ENCODE results near the gene LDHAL6B. TPM values are rescaled to one million over a fixed set of nuclear protein-coding genes. Genes with fewer than 3 reads are reported as not detected.

LDHAL6B gene
- total RNA-seq, 1 donor from 2014 or later, result not detected

GRCh38 chr15:59177317-59177660 lies 29.4 kb upstream of the LDHAL6B start:
- Histone ChIP-seq H3K36me3 (ENCODE audit: insufficient read depth, low read length) (peaks cover 18% of the 10 kb centered on the region), H3K27me3 (ENCODE audit: insufficient read depth, low read length) (no peaks in the 10 kb centered on the region), H3K4me3 (ENCODE audit: insufficient read depth, low read depth, low read length) (no peak overlapping the region), H3K9ac (ENCODE audit: low read length) (no peak overlapping the region), H2AFZ (ENCODE audit: low read depth, low read length) (no peak overlapping the region), H3K4me2 (ENCODE audit: low read length) (no peak overlapping the region), H3K27ac (ENCODE audit: low read depth, low read length) (no peak overlapping the region), H4K20me1 (ENCODE audit: insufficient read depth, low read length) (no peaks in the 10 kb centered on the region), H3K4me1 (ENCODE audit: insufficient read depth, low read length) (peaks cover 29% of the 10 kb centered on the region), H3K9me3 (ENCODE audit: insufficient read depth, low read depth, low read length) (no peaks in the 10 kb centered on the region), H3K79me2 (ENCODE audit: insufficient read depth, low read length) (no peaks in the 10 kb centered on the region)
- FAIRE-seq, result no peak
- no peak for DNase-seq (ENCODE audit: low read depth)
- Mint-ChIP-seq H3K4me1 (ENCODE audit: low read depth, unreplicated experiment) (peaks cover 10% of the 10 kb centered on the region), H3K27me3 (ENCODE audit: low read depth, unreplicated experiment) (no peaks in the 10 kb centered on the region), H3K9me3 (ENCODE audit: unreplicated experiment) (peaks cover 2% of the 10 kb centered on the region), H3K4me3 (ENCODE audit: unreplicated experiment) (no peak overlapping the region), H3K36me3 (ENCODE audit: low read depth, unreplicated experiment) (peaks cover 28% of the 10 kb centered on the region), H3K27ac (ENCODE audit: unreplicated experiment) (no peak overlapping the region)
- TF ChIP-seq CTCF (IDR thresholded peaks at IDR 0.05; ENCODE audit: insufficient read depth, low read depth, low read length) (no peak), EZH2 (IDR thresholded peaks at IDR 0.05; ENCODE audit: insufficient read depth, low read length) (no peak)

GRCh38 chr15:59178151-59178695 lies 28.4 kb upstream of the LDHAL6B start:
- no peak overlapping the region for H3K9ac ChIP-seq (ENCODE audit: low read length)
- H3K36me3 ChIP-seq (ENCODE audit: insufficient read depth, low read length), result peaks cover 14% of the 10 kb centered on the region
- Mint-ChIP-seq H3K27me3 (ENCODE audit: low read depth, unreplicated experiment) (no peaks in the 10 kb centered on the region), H3K4me3 (ENCODE audit: unreplicated experiment) (peak overlapping the region; percentile 30), H3K36me3 (ENCODE audit: low read depth, unreplicated experiment) (peaks cover 34% of the 10 kb centered on the region), H3K27ac (ENCODE audit: unreplicated experiment) (no peak overlapping the region), H3K4me1 (ENCODE audit: low read depth, unreplicated experiment) (peaks cover 10% of the 10 kb centered on the region), H3K9me3 (ENCODE audit: unreplicated experiment) (peaks cover 2% of the 10 kb centered on the region)
- no peak for FAIRE-seq
- H3K4me2 ChIP-seq (ENCODE audit: low read length), result no peak overlapping the region
- no peaks in the 10 kb centered on the region for H3K9me3 ChIP-seq (ENCODE audit: insufficient read depth, low read depth, low read length)
- H4K20me1 ChIP-seq (ENCODE audit: insufficient read depth, low read length), result no peaks in the 10 kb centered on the region
- H3K4me3 ChIP-seq (ENCODE audit: insufficient read depth, low read depth, low read length), result no peak overlapping the region
- no peaks in the 10 kb centered on the region for H3K79me2 ChIP-seq (ENCODE audit: insufficient read depth, low read length)
- no peak for TF ChIP-seq EZH2 (IDR thresholded peaks at IDR 0.05; ENCODE audit: insufficient read depth, low read length)
- TF ChIP-seq CTCF (IDR thresholded peaks at IDR 0.05; ENCODE audit: insufficient read depth, low read depth, low read length), result no peak
- peaks cover 29% of the 10 kb centered on the region for H3K4me1 ChIP-seq (ENCODE audit: insufficient read depth, low read length)
- no peaks in the 10 kb centered on the region for H3K27me3 ChIP-seq (ENCODE audit: insufficient read depth, low read length)
- H3K27ac ChIP-seq (ENCODE audit: low read depth, low read length), result no peak overlapping the region
- no peak for DNase-seq (ENCODE audit: low read depth)
- H2AFZ ChIP-seq (ENCODE audit: low read depth, low read length), result no peak overlapping the region

- Histone ChIP-seq H3K4me1 (ENCODE audit: insufficient read depth, low read length) (peaks cover 22% of the 10 kb centered on the region), H3K4me3 (ENCODE audit: insufficient read depth, low read depth, low read length) (no peak overlapping the region), H2AFZ (ENCODE audit: low read depth, low read length) (no peak overlapping the region), H3K27me3 (ENCODE audit: insufficient read depth, low read length) (no peaks in the 10 kb centered on the region), H4K20me1 (ENCODE audit: insufficient read depth, low read length) (no peaks in the 10 kb centered on the region), H3K36me3 (ENCODE audit: insufficient read depth, low read length) (peaks cover 13% of the 10 kb centered on the region), H3K9me3 (ENCODE audit: insufficient read depth, low read depth, low read length) (no peaks in the 10 kb centered on the region), H3K79me2 (ENCODE audit: insufficient read depth, low read length) (no peaks in the 10 kb centered on the region), H3K9ac (ENCODE audit: low read length) (no peak overlapping the region), H3K4me2 (ENCODE audit: low read length) (no peak overlapping the region), H3K27ac (ENCODE audit: low read depth, low read length) (no peak overlapping the region)
- H3K27ac Mint-ChIP-seq (ENCODE audit: unreplicated experiment), result no peak overlapping the region
- peaks cover 6% of the 10 kb centered on the region for H3K9me3 Mint-ChIP-seq (ENCODE audit: unreplicated experiment)
- no peak for DNase-seq (ENCODE audit: low read depth)
- H3K4me3 Mint-ChIP-seq (ENCODE audit: unreplicated experiment), result no peak overlapping the region
- FAIRE-seq, result no peak
- H3K36me3 Mint-ChIP-seq (ENCODE audit: low read depth, unreplicated experiment), result peaks cover 47% of the 10 kb centered on the region
- H3K4me1 Mint-ChIP-seq (ENCODE audit: low read depth, unreplicated experiment), result peaks cover 10% of the 10 kb centered on the region
- TF ChIP-seq EZH2 (IDR thresholded peaks at IDR 0.05; ENCODE audit: insufficient read depth, low read length), result no peak
- no peak for TF ChIP-seq CTCF (IDR thresholded peaks at IDR 0.05; ENCODE audit: insufficient read depth, low read depth, low read length)
- no peaks in the 10 kb centered on the region for H3K27me3 Mint-ChIP-seq (ENCODE audit: low read depth, unreplicated experiment)
These were observed 26.9 kb upstream of the LDHAL6B start for GRCh38 chr15:59179717-59180116.
